H1 (cell line): ENCODE data around the gene TESMIN. TPM values are rescaled to one million over a fixed set of nuclear protein-coding genes. Genes with fewer than 3 reads are reported as not detected.

ENCODE experiments used
- CEBPB ChIP-seq: IDR thresholded peaks from 2 replicates; pipeline ENCODE4 v1.6.1; 2012; ENCODE audit warnings: low read depth, low read length
- CHD7 ChIP-seq: fragments of 300-600 bp; sonication (generic); IDR thresholded peaks from 2 replicates; pipeline ENCODE4 v1.7.1; 2012; ENCODE audit warnings: low read length, moderate library complexity, mild to moderate bottlenecking, inconsistent platforms; ENCODE audit not compliant: insufficient replicate concordance
- GABPA ChIP-seq: IDR thresholded peaks from 2 replicates; pipeline ENCODE4 v1.6.1; 2011; ENCODE audit warnings: mild to moderate bottlenecking, low read length, moderate library complexity, borderline replicate concordance; ENCODE audit not compliant: insufficient read depth
- POLR2AphosphoS5 ChIP-seq: IDR thresholded peaks from 2 replicates; pipeline ENCODE4 v1.6.1; 2011; ENCODE audit warnings: low read depth, low read length
- RAD21 ChIP-seq, 2 experiments: IDR thresholded peaks in 1 of 2; conservative IDR thresholded peaks in 1 of 2; 2 replicates each; pipeline ENCODE4 v1.6.1; 2011; ENCODE audit warnings: low read depth in 2 of 2, low read length in 2 of 2, improper control_type of control experiment in 1 of 2, inconsistent platforms in 1 of 2, mild to moderate bottlenecking in 1 of 2, moderate library complexity in 1 of 2
- RXRA ChIP-seq: IDR thresholded peaks from 2 replicates; pipeline ENCODE4 v1.6.1; 2011; ENCODE audit warnings: low read depth, mild to moderate bottlenecking, low read length, moderate library complexity; ENCODE audit not compliant: insufficient read depth
- SRF ChIP-seq: IDR thresholded peaks from 2 replicates; pipeline ENCODE4 v1.6.1; 2011; ENCODE audit warnings: mild to moderate bottlenecking, low read depth, low read length, moderate library complexity
- SUZ12 ChIP-seq: fragments of 200-600 bp; sonication (generic); IDR thresholded peaks from 2 replicates; pipeline ENCODE4 v1.6.1; 2012; ENCODE audit warnings: mild to moderate bottlenecking, inconsistent platforms, low read length, moderate library complexity, mixed read lengths
- TAF7 ChIP-seq: optimal IDR thresholded peaks from 2 replicates; pipeline ENCODE3; 2011; ENCODE audit warnings: low read depth, mild to moderate bottlenecking, inconsistent platforms, low read length, moderate library complexity, borderline replicate concordance
- polyA plus RNA-seq, 7 experiments: library from polyadenylated mRNA; depleted of rRNA in 3 of 7; stranded (reverse) in 5 of 7; unstranded in 2 of 7; fragments of >200 nt in 5 of 7; fragments of 200-250 nt in 2 of 7; gene quantifications; 1 replicate in 5 of 7; 2 replicates in 1 of 7; 4 replicates in 1 of 7; pipeline versions ENCODE4 v1.2.1 to v1.2.3, GENCODE V29; 2011 to 2013; ENCODE audit warnings: missing spikeins in 2 of 7, mixed read lengths in 2 of 7
- total RNA-seq: library from RNA; stranded (reverse); fragmentation: NEBNext Ultra II Directional; extraction: Animal tissue kit (Norgen Biotek cat#: 25700); gene quantifications from 2 replicates; pipeline ENCODE4 v1.2.1, GENCODE V29; 2021

TESMIN gene
- total and polyA plus RNA-seq, 2 of the 8 experiments (the other 6 are each of a cell fraction or from before 2014, with no cell fraction given) = 22.6 to 61.1 TPM

GRCh38 chr11:68669301-68670090 lies 81.8 kb downstream of the TESMIN start (continued):
- TF ChIP-seq CHD7 (no peak), SRF (no peak), TAF7 (no peak), SUZ12 (no peak), RXRA (no peak), POLR2AphosphoS5 (no peak), CEBPB (no peak), GABPA (no peak), RAD21 (IDR thresholded peaks at IDR 0.05 in 1 of 2, conservative IDR thresholded peaks at IDR 0.05 in 1 of 2; ENCODE audit: low read depth in 2 of 2, low read length in 2 of 2) (no peak)
